PC-9 (cell line): ENCODE measurements around the gene COL4A1.

ENCODE experiments used
- CTCF ChIP-seq: fragments of 200-600 bp; sonication (generic); conservative IDR thresholded peaks from 2 replicates; pipeline ENCODE4 v1.6.1; 2017; ENCODE audit warnings: mixed run types, antibody characterized with exemption, mild to moderate bottlenecking, moderate library complexity
- EZH2 ChIP-seq: fragments of 200-600 bp; sonication (generic); IDR thresholded peaks from 2 replicates; pipeline ENCODE4 v1.8.0; 2017; ENCODE audit warnings: antibody characterized with exemption, low read depth

GRCh38 chr13:110170882-110171281 lies 136.1 kb downstream of the COL4A1 start:
- TF ChIP-seq CTCF (no peak), EZH2 (no peak)
